HuH-7 (cell line): Measurements from ENCODE around the gene OPN1MW3.
"Not testable (repeated sequence)": the region's sequence is repeated elsewhere in the genome, so short reads cannot be mapped to it uniquely, and the experiment has no call there.

Source experiments
- DNase-seq: peaks from one replicate; pipeline ENCODE4 v3.0.0; 2011; ENCODE audit warnings: low spot score

Gene OPN1MW3

GRCh38 chrX:154257282-154257681 lies at the start of gene OPN1MW3:
OPN1MW3 (plus strand) TSS chrX:154257582; CDS start chrX:154257620, 38 bp downstream.
- not testable (repeated sequence) for DNase-seq

GRCh38 chrX:154209670-154210418 lies 47.5 kb upstream of the OPN1MW3 start:
- DNase-seq = not testable (repeated sequence)

GRCh38 chrX:154211057-154211456 lies 46.3 kb upstream of the OPN1MW3 start:
- DNase-seq = not testable (repeated sequence)

GRCh38 chrX:154211499-154211898 lies 45.9 kb upstream of the OPN1MW3 start:
- DNase-seq = not testable (repeated sequence)

- DNase-seq = not testable (repeated sequence)
Observed at GRCh38 chrX:154219456-154219855, 37.9 kb upstream of the OPN1MW3 start, which contains the start of gene OPN1MW2. OPN1MW2 (plus strand) TSS chrX:154219756; CDS start chrX:154219816, 60 bp downstream.

GRCh38 chrX:154225292-154225691 lies 32.1 kb upstream of the OPN1MW3 start:
- DNase-seq = not testable (repeated sequence)

- not testable (repeated sequence) for DNase-seq
Observed at GRCh38 chrX:154226706-154227105, 30.7 kb upstream of the OPN1MW3 start.

GRCh38 chrX:154231443-154231842 lies 25.9 kb upstream of the OPN1MW3 start:
- not testable (repeated sequence) for DNase-seq

- DNase-seq = not testable (repeated sequence)
Observed at GRCh38 chrX:154233620-154234019, 23.8 kb upstream of the OPN1MW3 start.

- not testable (repeated sequence) for DNase-seq
Observed at GRCh38 chrX:154238939-154239559, 18.3 kb upstream of the OPN1MW3 start.

- DNase-seq = not testable (repeated sequence)
Observed at GRCh38 chrX:154239982-154240503, 17.3 kb upstream of the OPN1MW3 start.

GRCh38 chrX:154247377-154248045 lies 9.9 kb upstream of the OPN1MW3 start:
- not testable (repeated sequence) for DNase-seq

GRCh38 chrX:154248076-154248475 lies 9.3 kb upstream of the OPN1MW3 start:
- DNase-seq = not testable (repeated sequence)

GRCh38 chrX:154258711-154259110 lies 1.3 kb downstream of the OPN1MW3 start:
- not testable (repeated sequence) for DNase-seq

- DNase-seq = not testable (repeated sequence)
Observed at GRCh38 chrX:154263072-154263471, 5.7 kb downstream of the OPN1MW3 start.

- DNase-seq = not testable (repeated sequence)
Observed at GRCh38 chrX:154269245-154269644, 11.9 kb downstream of the OPN1MW3 start.

GRCh38 chrX:154284489-154285338 lies 27.3 kb downstream of the OPN1MW3 start:
- DNase-seq = not testable (repeated sequence)

GRCh38 chrX:154286406-154286805 lies 29.0 kb downstream of the OPN1MW3 start:
- not testable (repeated sequence) for DNase-seq

GRCh38 chrX:154294791-154295574 lies 37.6 kb downstream of the OPN1MW3 start, which contains the start of gene TEX28:
TEX28 (minus strand) TSS chrX:154295124; CDS start chrX:154292117, 3,007 bp downstream.
- DNase-seq = no peak

- no peak for DNase-seq
Observed at GRCh38 chrX:154295664-154296310, 38.4 kb downstream of the OPN1MW3 start, which contains the start of gene TKTL1. TKTL1 (plus strand) TSS chrX:154295795; CDS start chrX:154295860, 65 bp downstream.
